GM12878 (cell line): ENCODE data around the gene LSP1. TPM values are rescaled to one million over a fixed set of nuclear protein-coding genes. Genes with fewer than 3 reads are reported as not detected.

Experiments
- ATAC-seq: fragments of 200-7000 bp; cut with Tn5 transposase; 3 replicates; pipeline ENCODE4 v1.9.1; 2020; ENCODE audit warnings: mild to moderate bottlenecking, moderate library complexity
- BruUV-seq: library from RNA; stranded (reverse); fragments of 400-500 nt; replicated peaks from 2 replicates; lab custom pipeline; 2021; lab: Mats Ljungman, UMichigan
- CTCF ChIA-PET: fragments of 300-600 bp; sonication (Branson Sonifier 250); formaldehyde crosslinking; extraction: SDS; loops from one replicate; lab custom pipeline; 2021; ENCODE audit warnings: inconsistent platforms; lab: Yijun Ruan, JAX
- POLR2A ChIA-PET: fragments of 350-600 bp; formaldehyde crosslinking; extraction: SDS; loops from one replicate; lab custom pipeline; 2021; ENCODE audit warnings: inconsistent platforms; lab: Charles Lee
- RAD21 ChIA-PET: fragments of 300-600 bp; sonication (Branson Sonifier 250); formaldehyde crosslinking; loops from one replicate; lab custom pipeline; 2023; ENCODE audit warnings: antibody characterized with exemption; ENCODE audit not compliant: unreplicated experiment; lab: Charles Lee
- SMC1A ChIA-PET: fragments of 300-600 bp; sonication (Branson Sonifier 250); formaldehyde crosslinking; loops from one replicate; lab custom pipeline; 2023; ENCODE audit not compliant: unreplicated experiment, uncharacterized antibody; lab: Charles Lee
- DNase-seq: peaks from one replicate; pipeline ENCODE4 v3.0.0-alpha.2; 2011; ENCODE audit warnings: low read depth, low spot score
- FAIRE-seq: peaks from 3 replicates; lab custom pipeline; 2011; peaks lifted over from hg19 to GRCh38; lab: Jason Lieb, UNC
- H2AFZ ChIP-seq: 2 replicates; pipeline ENCODE4 v1.6.0; 2011; ENCODE audit warnings: low read depth, low read length, control low read depth; ENCODE audit not compliant: control insufficient read depth
- H3K27ac ChIP-seq: 2 replicates; pipeline ENCODE4 v1.5.1; 2011; ENCODE audit warnings: control low read depth; ENCODE audit not compliant: control insufficient read depth, insufficient read depth
- H3K27me3 ChIP-seq, 2 experiments: replicated peaks in 1 of 2; 2 replicates each; pipeline versions ENCODE4 v1.6.0 to v1.6.1; 2011; ENCODE audit warnings: low read length in 1 of 2; ENCODE audit not compliant: control insufficient read depth in 2 of 2, insufficient read depth in 2 of 2
- H3K36me3 ChIP-seq, 2 experiments: 2 replicates each; pipeline ENCODE4 v1.5.1; 2011; ENCODE audit warnings: low read length in 1 of 2; ENCODE audit not compliant: control insufficient read depth in 2 of 2, insufficient read depth in 2 of 2
- H3K4me1 ChIP-seq: 2 replicates; pipeline ENCODE4 v1.6.1; 2011; ENCODE audit warnings: mild to moderate bottlenecking, low read length, moderate library complexity, mixed read lengths; ENCODE audit not compliant: control insufficient read depth, insufficient read depth
- H3K4me2 ChIP-seq: 2 replicates; pipeline ENCODE4 v1.6.0; 2011; ENCODE audit warnings: control low read depth; ENCODE audit not compliant: control insufficient read depth, insufficient read depth
- H3K4me3 ChIP-seq: fragments of 200-600 bp; sonication (generic); 2 replicates; pipeline ENCODE4 v1.5.1; 2016
- H3K79me2 ChIP-seq: 2 replicates; pipeline ENCODE4 v1.6.0; 2011; ENCODE audit warnings: low read length; ENCODE audit not compliant: control insufficient read depth, insufficient read depth
- H3K9ac ChIP-seq: 2 replicates; pipeline ENCODE4 v1.8.0; 2011; ENCODE audit warnings: low read length, control low read depth, mixed read lengths; ENCODE audit not compliant: control insufficient read depth, insufficient read depth
- H3K9me3 ChIP-seq: replicated peaks from 3 replicates; pipeline ENCODE4 v1.5.1; 2011; ENCODE audit warnings: mild to moderate bottlenecking, low read length; ENCODE audit not compliant: control insufficient read depth, insufficient read depth
- H4K20me1 ChIP-seq: 2 replicates; pipeline ENCODE4 v1.6.0; 2011; ENCODE audit not compliant: control insufficient read depth, insufficient read depth
- BCL11A ChIP-seq: IDR thresholded peaks from 2 replicates; pipeline ENCODE4 v1.6.1; 2011; ENCODE audit warnings: low read depth, low read length
- CBFB ChIP-seq: IDR thresholded peaks from 2 replicates; pipeline ENCODE4 v1.6.1; 2016; ENCODE audit warnings: antibody characterized with exemption, low read depth
- CEBPB ChIP-seq, 2 experiments: fragments of 150-350 bp in 1 of 2; IDR thresholded peaks; 2 replicates each; pipeline ENCODE4 v1.6.1; 2012 to 2014; ENCODE audit warnings: low read depth in 2 of 2, low read length in 2 of 2, borderline replicate concordance in 1 of 2, inconsistent platforms in 1 of 2
- CHD4 ChIP-seq: fragments of 200-600 bp; sonication (generic); IDR thresholded peaks from 2 replicates; pipeline ENCODE4 v1.6.1; 2016; ENCODE audit warnings: mild to moderate bottlenecking
- CREM ChIP-seq: IDR thresholded peaks from 2 replicates; pipeline ENCODE4 v1.6.1; 2014; ENCODE audit warnings: antibody characterized with exemption, low read depth
- EED ChIP-seq: sonication (generic); IDR thresholded peaks from 2 replicates; pipeline ENCODE4 v1.6.1; 2016; ENCODE audit warnings: antibody characterized with exemption, low read depth
- EGR1 ChIP-seq, 2 experiments: IDR thresholded peaks; 1 replicate in 1 of 2; 2 replicates in 1 of 2; pipeline ENCODE4 v1.6.1; 2011 to 2012; ENCODE audit warnings: low read depth in 2 of 2, low read length in 2 of 2, borderline replicate concordance in 1 of 2, mild to moderate bottlenecking in 1 of 2, moderate library complexity in 1 of 2
- IKZF1 ChIP-seq: fragments of 450-650 bp; conservative IDR thresholded peaks from 2 replicates; pipeline ENCODE4 v1.6.1; 2017; ENCODE audit warnings: antibody characterized with exemption, mild to moderate bottlenecking
- JUNB ChIP-seq: IDR thresholded peaks from 2 replicates; pipeline ENCODE4 v1.6.1; 2016; ENCODE audit warnings: antibody characterized with exemption, mild to moderate bottlenecking
- NBN ChIP-seq: fragments of 450-650 bp; IDR thresholded peaks from 2 replicates; pipeline ENCODE4 v1.6.1; 2016
- POLR2A ChIP-seq: IDR thresholded peaks from 2 replicates; pipeline ENCODE4 v1.6.1; 2011; ENCODE audit warnings: low read depth, mild to moderate bottlenecking, low read length
- POLR2AphosphoS5 ChIP-seq: IDR thresholded peaks from 2 replicates; pipeline ENCODE4 v1.6.1; 2011; ENCODE audit warnings: mild to moderate bottlenecking, low read length, inconsistent platforms
- RB1 ChIP-seq: fragments of 450-650 bp; formaldehyde crosslinking; IDR thresholded peaks from 2 replicates; pipeline ENCODE4 v1.6.1; 2017; ENCODE audit warnings: mild to moderate bottlenecking, borderline replicate concordance
- RCOR1 ChIP-seq: conservative IDR thresholded peaks from 2 replicates; pipeline ENCODE4 v1.6.1; 2012; ENCODE audit warnings: low read depth, low read length, improper control_type of control experiment
- TBL1XR1 ChIP-seq: IDR thresholded peaks from 2 replicates; pipeline ENCODE4 v1.6.1; 2012; ENCODE audit warnings: low read depth, low read length, improper control_type of control experiment
- ZNF274 ChIP-seq: IDR thresholded peaks from one replicate; pipeline ENCODE4 v1.8.0; 2011; ENCODE audit not compliant: insufficient read length, insufficient read depth
- WGBS: methylation state at CpG from one replicate; pipeline ENCODE4 v1.1.6; 2016; ENCODE audit warnings: low lambda C conversion rate; ENCODE audit not compliant: insufficient replicate concordance, insufficient coverage; ENCODE audit errors: missing lambda C conversion rate; 5-methylcytosine and 5-hydroxymethylcytosine counted together
- in situ Hi-C: fragments of 300-500 bp; cut with MboI; formaldehyde crosslinking; loops from 9 replicates; pipeline ENCODE4 v1.14.3; 2018; ENCODE audit warnings: mixed read lengths
- intact Hi-C: fragments of 100-400 bp; cut with micrococcal nuclease; formaldehyde crosslinking; loops from one replicate; pipeline ENCODE4 v1.14.2; 2022; ENCODE audit not compliant: unreplicated experiment
- polyA plus RNA-seq, 11 experiments: library from polyadenylated mRNA; depleted of rRNA in 4 of 11; unstranded in 6 of 11; stranded (reverse) in 5 of 11; fragments of >200 nt; fragmentation: Nextera tagmentation in 4 of 11; fragmentation: Illumina TruSeq in 1 of 11; extraction: Ambion mirVana in 4 of 11; extraction: Trizol in 1 of 11; gene quantifications; 1 replicate in 1 of 11; 2 replicates in 10 of 11; pipeline versions ENCODE4 v1.2.1 to v1.2.3, GENCODE V29; 2011 to 2016; ENCODE audit warnings: inconsistent platforms in 2 of 11, missing spikeins in 2 of 11, low read depth in 1 of 11
- total RNA-seq, 4 experiments: library from RNA; depleted of rRNA in 3 of 4; stranded (reverse); fragments of >200 nt in 3 of 4; fragmentation: Illumina TruSeq in 1 of 4; extraction: Trizol in 1 of 4; gene quantifications; 2 replicates each; pipeline versions ENCODE4 v1.2.1 to v1.2.3, GENCODE V29; 2013 to 2021
- TF ChIP-seq, protein P1 (sequence below): fragments of 150-350 bp; IDR thresholded peaks from 2 replicates; pipeline ENCODE4 v1.6.1; 2016; ENCODE audit warnings: low read depth, low read length

The LSP1 gene
- total and polyA plus RNA-seq, 10 of the 15 experiments (the other 5 are each of a cell fraction or from before 2014, with no cell fraction given), result 19.2 to 488 (median 369) TPM

DNA sequence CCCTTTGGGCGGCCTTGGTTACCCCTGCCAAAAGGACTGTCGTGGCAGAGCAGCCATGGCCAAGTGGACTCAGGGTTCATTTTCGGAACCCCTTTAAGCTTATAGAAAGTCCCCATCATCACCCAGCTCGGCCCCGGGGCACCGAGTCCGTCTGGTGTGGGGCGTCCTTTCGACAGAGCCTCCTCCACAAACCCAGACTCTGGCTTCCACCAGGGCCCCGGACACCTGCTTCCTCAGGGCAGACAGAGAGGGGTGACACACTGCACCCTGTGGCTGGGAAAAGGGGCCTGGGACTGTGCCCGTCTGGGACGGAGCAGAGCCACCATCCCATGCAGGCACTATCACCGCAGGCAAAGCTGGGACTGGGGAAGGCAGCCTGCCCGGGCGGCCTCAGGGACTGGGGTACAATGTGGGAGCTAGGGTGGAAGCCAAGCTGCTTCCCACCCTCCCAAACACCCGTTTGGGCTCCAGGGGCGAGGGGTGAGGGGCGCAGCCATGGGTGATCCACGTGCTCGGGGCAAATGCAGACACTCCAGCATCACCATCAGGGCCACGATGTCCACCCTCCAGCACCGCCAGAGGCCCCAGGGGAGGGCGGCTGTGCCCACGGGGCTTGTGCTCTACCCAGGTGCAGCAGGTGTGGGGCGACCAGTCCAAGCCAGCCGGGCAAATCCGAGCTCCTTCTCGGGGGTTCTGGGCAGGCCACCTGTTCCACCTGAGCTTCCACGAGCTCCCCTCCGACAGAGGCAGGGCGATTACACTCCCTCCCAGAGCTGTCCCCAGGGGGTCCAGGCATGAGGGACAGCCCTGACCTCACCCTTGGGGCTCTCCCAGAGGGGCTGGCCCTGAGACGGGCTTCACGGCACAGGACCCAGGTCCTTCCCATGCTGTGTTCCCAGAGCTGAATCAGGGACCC is 82.5 kb downstream of the LSP1 start:
- in situ Hi-C loops (no loop called here), intact Hi-C loops (no loop called here)
- Histone ChIP-seq H4K20me1 (no peaks in the 10 kb centered on the region), H3K36me3 (no peaks in the 10 kb centered on the region), H2AFZ (no peak overlapping the region), H3K4me3 (no peak overlapping the region), H3K27ac (no peak overlapping the region), H3K9ac (no peak overlapping the region), H3K4me2 (no peak overlapping the region), H3K79me2 (no peaks in the 10 kb centered on the region), H3K9me3 (no peaks in the 10 kb centered on the region), H3K4me1 (no peaks in the 10 kb centered on the region), H3K27me3 (no peaks in the 10 kb centered on the region)
- ChIA-PET CTCF (interaction anchor here (2.1 kb wide), 1 partner anchor 216 kb away, joined by 7 read pairs; no protein-coding TSS in a partner anchor), SMC1A (no interaction called here), RAD21 (interaction anchor here (0.8 kb wide), 1 partner anchor 82 kb away, joined by 3 read pairs; the partner anchor contains the start of gene LSP1), POLR2A (no interaction called here)
- FAIRE-seq (no peak), ATAC-seq (no peak), DNase-seq (no peak)
- no TSS peak for BruUV-seq
- WGBS, result 27% methylated on average over 33 of the region's 33 CpGs
- TF ChIP-seq, protein P1, sequence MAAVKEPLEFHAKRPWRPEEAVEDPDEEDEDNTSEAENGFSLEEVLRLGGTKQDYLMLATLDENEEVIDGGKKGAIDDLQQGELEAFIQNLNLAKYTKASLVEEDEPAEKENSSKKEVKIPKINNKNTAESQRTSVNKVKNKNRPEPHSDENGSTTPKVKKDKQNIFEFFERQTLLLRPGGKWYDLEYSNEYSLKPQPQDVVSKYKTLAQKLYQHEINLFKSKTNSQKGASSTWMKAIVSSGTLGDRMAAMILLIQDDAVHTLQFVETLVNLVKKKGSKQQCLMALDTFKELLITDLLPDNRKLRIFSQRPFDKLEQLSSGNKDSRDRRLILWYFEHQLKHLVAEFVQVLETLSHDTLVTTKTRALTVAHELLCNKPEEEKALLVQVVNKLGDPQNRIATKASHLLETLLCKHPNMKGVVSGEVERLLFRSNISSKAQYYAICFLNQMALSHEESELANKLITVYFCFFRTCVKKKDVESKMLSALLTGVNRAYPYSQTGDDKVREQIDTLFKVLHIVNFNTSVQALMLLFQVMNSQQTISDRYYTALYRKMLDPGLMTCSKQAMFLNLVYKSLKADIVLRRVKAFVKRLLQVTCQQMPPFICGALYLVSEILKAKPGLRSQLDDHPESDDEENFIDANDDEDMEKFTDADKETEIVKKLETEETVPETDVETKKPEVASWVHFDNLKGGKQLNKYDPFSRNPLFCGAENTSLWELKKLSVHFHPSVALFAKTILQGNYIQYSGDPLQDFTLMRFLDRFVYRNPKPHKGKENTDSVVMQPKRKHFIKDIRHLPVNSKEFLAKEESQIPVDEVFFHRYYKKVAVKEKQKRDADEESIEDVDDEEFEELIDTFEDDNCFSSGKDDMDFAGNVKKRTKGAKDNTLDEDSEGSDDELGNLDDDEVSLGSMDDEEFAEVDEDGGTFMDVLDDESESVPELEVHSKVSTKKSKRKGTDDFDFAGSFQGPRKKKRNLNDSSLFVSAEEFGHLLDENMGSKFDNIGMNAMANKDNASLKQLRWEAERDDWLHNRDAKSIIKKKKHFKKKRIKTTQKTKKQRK, result no peak
- TF ChIP-seq NBN (no peak), CREM (no peak), EGR1 (IDR thresholded peaks at IDR 0.05; ENCODE audit: borderline replicate concordance in 1 of 2, low read depth in 2 of 2, low read length in 2 of 2) (no peak), POLR2A (no peak), RB1 (no peak), POLR2AphosphoS5 (no peak), RCOR1 (no peak), CHD4 (no peak), JUNB (no peak), TBL1XR1 (no peak), CBFB (no peak), EED (no peak), BCL11A (no peak), ZNF274 (no peak), CEBPB (IDR thresholded peaks at IDR 0.05; ENCODE audit: borderline replicate concordance in 1 of 2, low read depth in 2 of 2, low read length in 2 of 2) (no peak), IKZF1 (no peak)
